Fibroblast of skin of abdomen (primary cell): ENCODE data around the gene NPIPA8.
"Not testable (repeated sequence)": the region's sequence is repeated elsewhere in the genome, so short reads cannot be mapped to it uniquely, and the experiment has no call there.

ENCODE experiments used
- DNase-seq: peaks from one replicate; pipeline ENCODE4 v3.0.0-alpha.2; 2013

NPIPA8 gene

GRCh38 chr16:18270171-18270570, 66.4 kb downstream of the NPIPA8 start:
- DNase-seq = not testable (repeated sequence)
